Neural cell (in vitro differentiated cells): ENCODE data around the gene NDFIP2. TPM values are rescaled to one million over a fixed set of nuclear protein-coding genes. Genes with fewer than 3 reads are reported as not detected.

ENCODE experiments used
- H2AFZ ChIP-seq: fragments of 200-600, 300-800 bp; sonication (generic), shearing (Covaris generic); 2 replicates; pipeline ENCODE4 v1.6.0; 2014; ENCODE audit warnings: low read depth, mild to moderate bottlenecking, antibody characterized with exemption, low read length, moderate library complexity
- H3F3A ChIP-seq: fragments of 200-600 bp; shearing (Covaris generic); 2 replicates; pipeline ENCODE4 v1.6.1; 2016; ENCODE audit warnings: mild to moderate bottlenecking, moderate library complexity, mixed read lengths, antibody characterized with exemption, low read length; ENCODE audit not compliant: insufficient read depth, poor library complexity, severe bottlenecking
- H3K27ac ChIP-seq: fragments of 200-600, 300-800 bp; sonication (generic), shearing (Covaris generic); 2 replicates; pipeline ENCODE4 v1.5.1; 2014; ENCODE audit warnings: mild to moderate bottlenecking, low read length, moderate library complexity
- H3K27me3 ChIP-seq: fragments of 300-800, 200-600 bp; sonication (generic), shearing (Covaris generic); 2 replicates; pipeline ENCODE4 v1.6.0; 2014; ENCODE audit warnings: mild to moderate bottlenecking, low read depth, low read length, moderate library complexity; ENCODE audit not compliant: insufficient read depth
- H3K36me3 ChIP-seq: fragments of 300-800, 200-600 bp; sonication (generic), shearing (Covaris generic); 2 replicates; pipeline ENCODE4 v1.5.1; 2014; ENCODE audit warnings: mild to moderate bottlenecking, antibody characterized with exemption, low read length, moderate library complexity; ENCODE audit not compliant: insufficient read depth
- H3K4me2 ChIP-seq: fragments of 300-800, 200-600 bp; sonication (generic), shearing (Covaris generic); 2 replicates; pipeline ENCODE4 v1.6.0; 2014; ENCODE audit warnings: mild to moderate bottlenecking, low read length
- H3K4me3 ChIP-seq: fragments of 300-800, 200-600 bp; sonication (generic), shearing (Covaris generic); 2 replicates; pipeline ENCODE4 v1.5.1; 2014; ENCODE audit warnings: mild to moderate bottlenecking, low read length, moderate library complexity
- H3K79me2 ChIP-seq: fragments of 200-600 bp; shearing (Covaris generic); replicated peaks from 2 replicates; pipeline ENCODE4 v1.6.0; 2014; ENCODE audit warnings: mild to moderate bottlenecking, low read length, moderate library complexity; ENCODE audit not compliant: insufficient read depth
- H3K9ac ChIP-seq: fragments of 300-800, 200-600 bp; sonication (generic), shearing (Covaris generic); 2 replicates; pipeline ENCODE4 v1.6.1; 2016; ENCODE audit warnings: mild to moderate bottlenecking, low read length, mixed read lengths
- H3K9me2 ChIP-seq: fragments of 200-600 bp; shearing (Covaris generic); 2 replicates; pipeline ENCODE4 v1.6.1; 2016; ENCODE audit warnings: mild to moderate bottlenecking, low read length, mixed read lengths; ENCODE audit not compliant: insufficient read depth
- H3K9me3 ChIP-seq: fragments of 200-600, 300-800 bp; sonication (generic), shearing (Covaris generic); 2 replicates; pipeline ENCODE4 v1.6.1; 2016; ENCODE audit warnings: mild to moderate bottlenecking, mixed run types, low read length, moderate library complexity, mixed read lengths
- H4K20me1 ChIP-seq: fragments of 200-600 bp; shearing (Covaris generic); 2 replicates; pipeline ENCODE4 v1.6.1; 2016; ENCODE audit warnings: mild to moderate bottlenecking, mixed run types; ENCODE audit not compliant: insufficient read depth
- CTCF ChIP-seq: fragments of 450-650 bp; IDR thresholded peaks from 2 replicates; pipeline ENCODE4 v1.5.1; 2014; ENCODE audit warnings: antibody characterized with exemption, mild to moderate bottlenecking, moderate library complexity; ENCODE audit not compliant: poor library complexity, severe bottlenecking
- EP300 ChIP-seq: fragments of 450-650 bp; conservative IDR thresholded peaks from 2 replicates; pipeline ENCODE4 v1.6.1; 2014; ENCODE audit warnings: antibody characterized with exemption, mild to moderate bottlenecking, moderate library complexity; ENCODE audit not compliant: poor library complexity, severe bottlenecking
- EZH2 ChIP-seq: fragments of 200-600, 300-800 bp; shearing (Covaris generic), sonication (generic); IDR thresholded peaks from 2 replicates; pipeline ENCODE4 v1.6.1; 2014; ENCODE audit warnings: antibody characterized with exemption, low read length, borderline replicate concordance, mild to moderate bottlenecking; ENCODE audit not compliant: insufficient read depth, poor library complexity, severe bottlenecking
- MXI1 ChIP-seq: fragments of 450-650 bp; conservative IDR thresholded peaks from 2 replicates; pipeline ENCODE4 v1.6.1; 2014; ENCODE audit warnings: antibody characterized with exemption, mild to moderate bottlenecking; ENCODE audit not compliant: poor library complexity, severe bottlenecking
- POLR2AphosphoS5 ChIP-seq: IDR thresholded peaks from 2 replicates; pipeline ENCODE4 v1.6.1; 2012
- RAD21 ChIP-seq: fragments of 450-650 bp; conservative IDR thresholded peaks from 2 replicates; pipeline ENCODE4 v1.6.1; 2014; ENCODE audit warnings: antibody characterized with exemption, mild to moderate bottlenecking, moderate library complexity
- REST ChIP-seq: IDR thresholded peaks from 2 replicates; pipeline ENCODE4 v1.6.1; 2012; ENCODE audit warnings: borderline replicate concordance
- SMC3 ChIP-seq: fragments of 450-650 bp; conservative IDR thresholded peaks from 2 replicates; pipeline ENCODE4 v1.6.1; 2014; ENCODE audit warnings: antibody characterized with exemption, mild to moderate bottlenecking, moderate library complexity; ENCODE audit not compliant: poor library complexity
- TAF1 ChIP-seq: IDR thresholded peaks from 2 replicates; pipeline ENCODE4 v1.6.1; 2012; ENCODE audit warnings: low read depth
- polyA plus RNA-seq: library from polyadenylated mRNA; depleted of rRNA; stranded (reverse); fragments of >200 nt; gene quantifications from 2 replicates; pipeline ENCODE4 v1.2.3, GENCODE V29; 2014

NDFIP2 gene
- polyA plus RNA-seq, 1 donor from 2014 or later: 41.2 TPM

GRCh38 chr13:79547211-79548195, 66.5 kb downstream of the NDFIP2 start:
- no peaks in the 10 kb centered on the region for H3K36me3 ChIP-seq
- no peaks in the 10 kb centered on the region for H3K27me3 ChIP-seq
- no peak overlapping the region for H3K4me2 ChIP-seq
- H3K27ac ChIP-seq: no peak overlapping the region
- no peaks in the 10 kb centered on the region for H3F3A ChIP-seq
- H3K9me3 ChIP-seq: no peaks in the 10 kb centered on the region
- no peak overlapping the region for H3K9ac ChIP-seq
- H3K79me2 ChIP-seq: no peaks in the 10 kb centered on the region
- no peak overlapping the region for H3K4me3 ChIP-seq
- no peaks in the 10 kb centered on the region for H3K9me2 ChIP-seq
- H2AFZ ChIP-seq: no peak overlapping the region
- TF ChIP-seq EP300 (no peak), REST (no peak), RAD21 (no peak), CTCF (no peak), SMC3 (no peak), TAF1 (no peak), MXI1 (no peak), POLR2AphosphoS5 (no peak), EZH2 (no peak)
- H4K20me1 ChIP-seq: no peaks in the 10 kb centered on the region

GRCh38 chr13:79548902-79549301, 67.9 kb downstream of the NDFIP2 start:
- H3K9me2 ChIP-seq: no peaks in the 10 kb centered on the region
- no peak overlapping the region for H2AFZ ChIP-seq
- no peak overlapping the region for H3K4me2 ChIP-seq
- H3K27ac ChIP-seq: no peak overlapping the region
- no peak overlapping the region for H3K4me3 ChIP-seq
- no peaks in the 10 kb centered on the region for H3K9me3 ChIP-seq
- H3F3A ChIP-seq: no peaks in the 10 kb centered on the region
- H3K9ac ChIP-seq: no peak overlapping the region
- no peaks in the 10 kb centered on the region for H4K20me1 ChIP-seq
- TF ChIP-seq CTCF (peak; percentile 69), RAD21 (peak; percentile 72), POLR2AphosphoS5 (no peak), SMC3 (peak; percentile 66)
- H3K79me2 ChIP-seq: no peaks in the 10 kb centered on the region
- H3K36me3 ChIP-seq: no peaks in the 10 kb centered on the region
- no peaks in the 10 kb centered on the region for H3K27me3 ChIP-seq
